Hepatocyte (in vitro differentiated cells): ENCODE measurements around the gene SLF2. TPM values are rescaled to one million over a fixed set of nuclear protein-coding genes. Genes with fewer than 3 reads are reported as not detected.

Experiments
- DNase-seq: peaks from one replicate; pipeline ENCODE4 v3.0.0-alpha.2; 2016; ENCODE audit warnings: low spot score
- H2AFZ ChIP-seq: fragments of 200-600 bp; sonication (generic); 2 replicates; pipeline ENCODE4 v1.6.0; 2016; ENCODE audit warnings: antibody characterized with exemption, mild to moderate bottlenecking
- H3K27ac ChIP-seq: fragments of 200-600 bp; sonication (generic); 2 replicates; pipeline ENCODE4 v1.5.1; 2016; ENCODE audit warnings: mild to moderate bottlenecking
- H3K27me3 ChIP-seq: fragments of 200-600 bp; sonication (generic); 2 replicates; pipeline ENCODE4 v1.6.1; 2016
- H3K36me3 ChIP-seq: fragments of 200-600 bp; sonication (generic); replicated peaks from 2 replicates; pipeline ENCODE4 v1.5.1; 2016; ENCODE audit warnings: low read depth; ENCODE audit not compliant: insufficient read depth
- H3K4me1 ChIP-seq: fragments of 200-600 bp; sonication (generic); 2 replicates; pipeline ENCODE4 v1.5.1; 2016; ENCODE audit warnings: mild to moderate bottlenecking, moderate library complexity; ENCODE audit not compliant: insufficient read depth
- H3K4me2 ChIP-seq: fragments of 200-600 bp; sonication (generic); 2 replicates; pipeline ENCODE4 v1.6.0; 2016
- H3K4me3 ChIP-seq: fragments of 200-600 bp; sonication (generic); 2 replicates; pipeline ENCODE4 v1.5.1; 2016; ENCODE audit warnings: mild to moderate bottlenecking
- H3K79me2 ChIP-seq: fragments of 200-600 bp; sonication (generic); 2 replicates; pipeline ENCODE4 v1.6.0; 2017; ENCODE audit warnings: mild to moderate bottlenecking
- H3K9me2 ChIP-seq: fragments of 200-600 bp; sonication (generic); replicated peaks from 2 replicates; pipeline ENCODE4 v1.6.0; 2017; ENCODE audit warnings: mild to moderate bottlenecking; ENCODE audit not compliant: insufficient read depth
- H3K9me3 ChIP-seq: fragments of 200-600 bp; sonication (generic); 2 replicates; pipeline ENCODE4 v1.5.1; 2016; ENCODE audit warnings: low read depth, mild to moderate bottlenecking
- H4K20me1 ChIP-seq: fragments of 200-600 bp; sonication (generic); 2 replicates; pipeline ENCODE4 v1.6.0; 2016; ENCODE audit warnings: mild to moderate bottlenecking; ENCODE audit not compliant: insufficient read depth, poor library complexity, severe bottlenecking
- CTCF ChIP-seq: fragments of 200-600 bp; sonication (generic); IDR thresholded peaks from 2 replicates; pipeline ENCODE4 v1.5.1; 2016; ENCODE audit warnings: antibody characterized with exemption, mild to moderate bottlenecking; ENCODE audit not compliant: poor library complexity
- EZH2 ChIP-seq: fragments of 200-600 bp; sonication (generic); IDR thresholded peaks from 2 replicates; pipeline ENCODE4 v1.6.1; 2016; ENCODE audit warnings: antibody characterized with exemption, mild to moderate bottlenecking, borderline replicate concordance
- EZH2phosphoT487 ChIP-seq: fragments of 200-600 bp; sonication (generic); IDR thresholded peaks from one replicate; pipeline ENCODE4 v1.6.1; 2018; ENCODE audit warnings: antibody characterized with exemption, mild to moderate bottlenecking, low read depth, moderate library complexity; ENCODE audit not compliant: unreplicated experiment, severe bottlenecking
- WGBS: methylation state at CpG from one replicate; pipeline ENCODE4 v1.1.6; 2016; ENCODE audit warnings: low lambda C conversion rate; ENCODE audit errors: missing lambda C conversion rate; 5-methylcytosine and 5-hydroxymethylcytosine counted together
- polyA plus RNA-seq: library from polyadenylated mRNA; unstranded; fragments of >200 nt; fragmentation: Nextera tagmentation; extraction: Ambion mirVana; gene quantifications from 2 replicates; pipeline ENCODE4 v1.2.1, GENCODE V29; 2016
- total RNA-seq: library from RNA; depleted of rRNA; stranded (reverse); fragments of >200 nt; gene quantifications from 2 replicates; pipeline ENCODE4 v1.2.3, GENCODE V29; 2014

The SLF2 gene
- total and polyA plus RNA-seq, 2 experiments from 2014 or later = 11.7 to 23.5 TPM

GRCh38 chr10:100872034-100872791, 40.5 kb upstream of the SLF2 start:
- H3K36me3 ChIP-seq = no peaks in the 10 kb centered on the region
- no peak overlapping the region for H2AFZ ChIP-seq
- H3K79me2 ChIP-seq = no peaks in the 10 kb centered on the region
- H3K27me3 ChIP-seq = peaks cover 10% of the 10 kb centered on the region
- DNase-seq = peak; percentile 68
- WGBS = 56% methylated on average over 11 of the region's 11 CpGs
- no peaks in the 10 kb centered on the region for H3K9me2 ChIP-seq
- no peak overlapping the region for H3K27ac ChIP-seq
- TF ChIP-seq CTCF (peak; percentile 53), EZH2 (no peak)
- peaks cover 12% of the 10 kb centered on the region for H3K4me1 ChIP-seq
- no peaks in the 10 kb centered on the region for H4K20me1 ChIP-seq
- H3K9me3 ChIP-seq = no peaks in the 10 kb centered on the region
- no peak overlapping the region for H3K4me3 ChIP-seq
- no peak overlapping the region for H3K4me2 ChIP-seq

DNA sequence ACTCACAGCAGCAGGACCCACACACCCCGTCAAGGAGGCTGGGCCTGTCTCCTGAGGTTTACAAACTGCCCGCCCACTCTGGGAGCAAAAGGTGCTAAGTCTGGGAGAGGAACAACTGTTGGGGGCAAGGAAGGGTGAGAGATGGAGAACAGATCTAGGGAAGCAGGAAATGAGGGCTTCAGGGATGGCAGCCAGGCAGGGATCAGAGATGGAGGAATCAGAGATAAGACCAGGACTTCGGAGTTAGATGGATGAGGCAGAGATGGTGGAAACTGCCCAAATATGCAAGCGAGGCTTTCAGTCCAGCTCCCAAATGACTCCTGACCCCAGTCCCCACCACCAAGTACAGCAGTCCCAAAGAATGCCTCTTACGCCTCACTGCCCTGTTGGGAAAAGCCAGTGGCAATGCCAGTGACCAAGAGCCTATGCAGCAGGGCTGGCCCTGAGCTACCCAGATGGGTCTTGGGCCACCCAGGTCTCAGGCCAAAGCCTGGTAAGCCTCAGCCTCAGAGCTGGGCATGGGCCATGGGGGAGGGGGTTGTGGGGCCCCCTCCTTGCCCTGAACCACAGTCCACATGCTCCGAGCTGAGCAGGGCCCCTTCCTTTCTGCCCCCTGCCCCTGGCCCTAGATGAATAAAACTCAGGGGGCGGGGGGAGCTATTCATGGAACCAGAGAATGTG, 39.5 kb upstream of the SLF2 start:
- H3K9me3 ChIP-seq = no peaks in the 10 kb centered on the region
- no peaks in the 10 kb centered on the region for H4K20me1 ChIP-seq
- H2AFZ ChIP-seq = no peak overlapping the region
- no peaks in the 10 kb centered on the region for H3K9me2 ChIP-seq
- H3K4me2 ChIP-seq = no peak overlapping the region
- peaks cover 3% of the 10 kb centered on the region for H3K27me3 ChIP-seq
- TF ChIP-seq CTCF (no peak), EZH2phosphoT487 (no peak), EZH2 (no peak)
- DNase-seq = no peak
- H3K36me3 ChIP-seq = no peaks in the 10 kb centered on the region
- H3K4me1 ChIP-seq = peaks cover 15% of the 10 kb centered on the region
- no peak overlapping the region for H3K4me3 ChIP-seq
- no peak overlapping the region for H3K27ac ChIP-seq
- no peaks in the 10 kb centered on the region for H3K79me2 ChIP-seq
- 51% methylated on average over 6 of the region's 7 CpGs for WGBS

- Histone ChIP-seq H3K27ac (no peak overlapping the region), H3K4me2 (no peak overlapping the region), H3K27me3 (peaks cover 3% of the 10 kb centered on the region), H4K20me1 (no peaks in the 10 kb centered on the region), H3K4me1 (peaks cover 16% of the 10 kb centered on the region), H3K36me3 (no peaks in the 10 kb centered on the region), H3K79me2 (no peaks in the 10 kb centered on the region), H3K9me2 (no peaks in the 10 kb centered on the region), H3K4me3 (no peak overlapping the region), H3K9me3 (no peaks in the 10 kb centered on the region), H2AFZ (no peak overlapping the region)
- TF ChIP-seq CTCF (no peak), EZH2 (no peak), EZH2phosphoT487 (no peak)
- 61% methylated on average over 14 of the region's 14 CpGs for WGBS
- DNase-seq = no peak
These were observed 38.9 kb upstream of the SLF2 start for GRCh38 chr10:100873827-100874326.
